Prostate gland (tissue), 2 donors: ENCODE results near the gene POU3F4. TPM values are rescaled to one million over a fixed set of nuclear protein-coding genes. Genes with fewer than 3 reads are reported as not detected.

Source experiments
- DNase-seq: peaks from one replicate; pipeline ENCODE4 v3.0.0-alpha.2; 2019; ENCODE audit warnings: low spot score
- H3K27ac ChIP-seq, 2 donors: fragments of 200-600 bp; sonication (generic); 2 replicates each; pipeline ENCODE4 v1.5.1; 2017 to 2019
- H3K27me3 ChIP-seq: fragments of 200-600 bp; sonication (generic); replicated peaks from 2 replicates; pipeline ENCODE4 v1.5.1; 2019; ENCODE audit not compliant: insufficient read depth
- H3K36me3 ChIP-seq, 2 donors: fragments of 200-600 bp; sonication (generic); 1 replicate in 1 of 2; 2 replicates in 1 of 2; pipeline versions ENCODE4 v1.5.1 to v1.8.1; 2017 to 2019
- H3K4me1 ChIP-seq: fragments of 200-600 bp; sonication (generic); replicated peaks from 2 replicates; pipeline ENCODE4 v1.5.1; 2019
- H3K4me3 ChIP-seq, 2 donors: fragments of 200-600 bp; sonication (generic); 2 replicates each; pipeline ENCODE4 v1.5.1; 2017 to 2019
- H3K9me3 ChIP-seq: fragments of 200-600 bp; sonication (generic); 2 replicates; pipeline ENCODE4 v1.5.1; 2017
- POLR2AphosphoS5 ChIP-seq: sonication (generic); formaldehyde crosslinking; IDR thresholded peaks from one replicate; pipeline ENCODE4 v1.6.1; 2017; ENCODE audit warnings: antibody characterized with exemption
- WGBS: methylation state at CpG from one replicate; pipeline ENCODE4 v1.1.5; 2018; 5-methylcytosine and 5-hydroxymethylcytosine counted together
- intact Hi-C: fragments of 100-400 bp; cut with DNase I; formaldehyde crosslinking; loops from one replicate; pipeline ENCODE4 v1.14.2; 2022
- total RNA-seq, 2 donors: library from RNA; depleted of rRNA; stranded (reverse); fragments of >200 nt; gene quantifications; one replicate each; pipeline ENCODE4 v1.1.0, GENCODE V29; 2016
- TF ChIP-seq, protein P1 (sequence below), 4 experiments: fragments of 200-600 bp in 2 of 4; fragments of 450-650 bp in 2 of 4; sonication (generic) in 2 of 4; IDR thresholded peaks; 1 replicate in 3 of 4; 2 replicates in 1 of 4; pipeline ENCODE4 v1.5.1; 2016 to 2019; ENCODE audit warnings: antibody characterized with exemption in 4 of 4, mild to moderate bottlenecking in 2 of 4, moderate library complexity in 2 of 4

The POU3F4 gene
- total RNA-seq, 2 donors from 2014 or later, result not detected

DNA sequence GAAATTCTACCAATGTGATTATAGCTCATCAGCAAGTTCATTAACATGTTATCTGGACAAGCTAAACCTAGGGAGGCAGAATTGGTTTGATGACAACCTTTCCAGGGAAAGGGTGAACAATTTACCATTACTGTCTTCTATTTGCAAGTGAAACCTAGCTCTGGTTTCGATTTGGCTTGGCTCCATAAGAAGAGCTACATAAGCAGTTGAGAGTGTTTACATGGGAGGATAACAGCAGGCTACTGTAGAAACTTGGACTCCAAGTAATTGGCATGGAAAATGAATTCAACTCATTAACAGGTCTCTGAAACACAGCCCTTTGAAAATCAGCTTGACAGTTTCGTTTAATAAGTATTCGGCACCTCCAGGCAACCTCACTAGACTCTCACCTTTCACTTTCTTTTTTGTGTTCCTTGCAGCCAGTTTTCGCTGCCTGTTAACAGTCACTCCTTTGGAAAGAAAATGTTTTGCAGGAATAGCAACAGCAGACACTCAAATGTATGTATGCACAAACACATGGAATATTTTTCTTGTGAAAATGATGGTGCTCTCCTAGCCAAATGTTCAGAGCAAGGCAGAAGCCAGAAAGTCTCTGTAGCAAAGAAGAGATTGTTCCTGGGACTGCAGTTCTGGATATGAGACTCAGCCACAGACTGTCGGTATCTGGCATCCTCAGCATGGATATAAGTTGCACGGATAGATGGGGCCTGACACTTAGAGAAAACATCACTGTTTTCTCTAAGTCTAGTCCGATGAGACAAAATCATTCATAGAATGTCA is 27.5 kb downstream of the POU3F4 start:
- no peaks in the 10 kb centered on the region for H3K36me3 ChIP-seq
- intact Hi-C loops, result no loop called here
- no peak overlapping the region for H3K27ac ChIP-seq
- no peaks in the 10 kb centered on the region for H3K9me3 ChIP-seq
- no peak overlapping the region for H3K4me3 ChIP-seq
- WGBS, result 59% methylated on average over 5 of the region's 7 CpGs
- no peaks in the 10 kb centered on the region for H3K27me3 ChIP-seq
- TF ChIP-seq POLR2AphosphoS5, result no peak
- TF ChIP-seq, protein P1, sequence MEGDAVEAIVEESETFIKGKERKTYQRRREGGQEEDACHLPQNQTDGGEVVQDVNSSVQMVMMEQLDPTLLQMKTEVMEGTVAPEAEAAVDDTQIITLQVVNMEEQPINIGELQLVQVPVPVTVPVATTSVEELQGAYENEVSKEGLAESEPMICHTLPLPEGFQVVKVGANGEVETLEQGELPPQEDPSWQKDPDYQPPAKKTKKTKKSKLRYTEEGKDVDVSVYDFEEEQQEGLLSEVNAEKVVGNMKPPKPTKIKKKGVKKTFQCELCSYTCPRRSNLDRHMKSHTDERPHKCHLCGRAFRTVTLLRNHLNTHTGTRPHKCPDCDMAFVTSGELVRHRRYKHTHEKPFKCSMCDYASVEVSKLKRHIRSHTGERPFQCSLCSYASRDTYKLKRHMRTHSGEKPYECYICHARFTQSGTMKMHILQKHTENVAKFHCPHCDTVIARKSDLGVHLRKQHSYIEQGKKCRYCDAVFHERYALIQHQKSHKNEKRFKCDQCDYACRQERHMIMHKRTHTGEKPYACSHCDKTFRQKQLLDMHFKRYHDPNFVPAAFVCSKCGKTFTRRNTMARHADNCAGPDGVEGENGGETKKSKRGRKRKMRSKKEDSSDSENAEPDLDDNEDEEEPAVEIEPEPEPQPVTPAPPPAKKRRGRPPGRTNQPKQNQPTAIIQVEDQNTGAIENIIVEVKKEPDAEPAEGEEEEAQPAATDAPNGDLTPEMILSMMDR (IDR thresholded peaks at IDR 0.05), result no peak
- no peaks in the 10 kb centered on the region for H3K4me1 ChIP-seq
- DNase-seq, result no peak
